Neural crest cell (in vitro differentiated cells): Measurements from ENCODE around the gene SHB. TPM values are rescaled to one million over a fixed set of nuclear protein-coding genes. Genes with fewer than 3 reads are reported as not detected.

Experiments
- DNase-seq: peaks from one replicate; pipeline ENCODE4 v3.0.0; 2021; ENCODE audit warnings: low read depth, mixed read lengths, low spot score
- H3K27ac Mint-ChIP-seq: one replicate; pipeline ENCODE4 v1.8.0; 2021; ENCODE audit warnings: mild to moderate bottlenecking, mixed read lengths; ENCODE audit not compliant: unreplicated experiment
- H3K27me3 Mint-ChIP-seq: 2 replicates; pipeline ENCODE4 v1.8.0; 2021; ENCODE audit warnings: low read depth, mild to moderate bottlenecking, mixed read lengths
- H3K36me3 Mint-ChIP-seq: 2 replicates; pipeline ENCODE4 v1.8.0; 2021; ENCODE audit warnings: low read depth, mild to moderate bottlenecking, mixed read lengths
- H3K4me1 Mint-ChIP-seq: 2 replicates; pipeline ENCODE4 v1.8.0; 2021; ENCODE audit warnings: mixed read lengths
- H3K4me3 Mint-ChIP-seq: one replicate; pipeline ENCODE4 v1.8.0; 2021; ENCODE audit warnings: mild to moderate bottlenecking, mixed read lengths
- H3K9me3 Mint-ChIP-seq: 2 replicates; pipeline ENCODE4 v1.8.0; 2021; ENCODE audit warnings: mixed read lengths
- total RNA-seq: library from RNA; stranded (reverse); gene quantifications from 2 replicates; pipeline ENCODE4 v1.2.1, GENCODE V29; 2021
- TF ChIP-seq, protein P1 (sequence below): fragments of 200-600 bp; sonication (generic); conservative IDR thresholded peaks from 2 replicates; pipeline ENCODE4 v1.5.0; 2021; ENCODE audit warnings: antibody characterized with exemption, mild to moderate bottlenecking

SHB gene
- total RNA-seq, 1 donor from 2014 or later: 4.6 TPM

- Mint-ChIP-seq H3K27me3 (no peaks in the 10 kb centered on the region), H3K4me1 (peaks cover 32% of the 10 kb centered on the region), H3K27ac (peak overlapping the region; percentile 50), H3K36me3 (no peaks in the 10 kb centered on the region), H3K9me3 (no peaks in the 10 kb centered on the region), H3K4me3 (no peak overlapping the region)
- DNase-seq: no peak
- TF ChIP-seq, protein P1, sequence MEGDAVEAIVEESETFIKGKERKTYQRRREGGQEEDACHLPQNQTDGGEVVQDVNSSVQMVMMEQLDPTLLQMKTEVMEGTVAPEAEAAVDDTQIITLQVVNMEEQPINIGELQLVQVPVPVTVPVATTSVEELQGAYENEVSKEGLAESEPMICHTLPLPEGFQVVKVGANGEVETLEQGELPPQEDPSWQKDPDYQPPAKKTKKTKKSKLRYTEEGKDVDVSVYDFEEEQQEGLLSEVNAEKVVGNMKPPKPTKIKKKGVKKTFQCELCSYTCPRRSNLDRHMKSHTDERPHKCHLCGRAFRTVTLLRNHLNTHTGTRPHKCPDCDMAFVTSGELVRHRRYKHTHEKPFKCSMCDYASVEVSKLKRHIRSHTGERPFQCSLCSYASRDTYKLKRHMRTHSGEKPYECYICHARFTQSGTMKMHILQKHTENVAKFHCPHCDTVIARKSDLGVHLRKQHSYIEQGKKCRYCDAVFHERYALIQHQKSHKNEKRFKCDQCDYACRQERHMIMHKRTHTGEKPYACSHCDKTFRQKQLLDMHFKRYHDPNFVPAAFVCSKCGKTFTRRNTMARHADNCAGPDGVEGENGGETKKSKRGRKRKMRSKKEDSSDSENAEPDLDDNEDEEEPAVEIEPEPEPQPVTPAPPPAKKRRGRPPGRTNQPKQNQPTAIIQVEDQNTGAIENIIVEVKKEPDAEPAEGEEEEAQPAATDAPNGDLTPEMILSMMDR: no peak
These were observed 64.8 kb downstream of the SHB start for GRCh38 chr9:38003946-38004808.

DNA sequence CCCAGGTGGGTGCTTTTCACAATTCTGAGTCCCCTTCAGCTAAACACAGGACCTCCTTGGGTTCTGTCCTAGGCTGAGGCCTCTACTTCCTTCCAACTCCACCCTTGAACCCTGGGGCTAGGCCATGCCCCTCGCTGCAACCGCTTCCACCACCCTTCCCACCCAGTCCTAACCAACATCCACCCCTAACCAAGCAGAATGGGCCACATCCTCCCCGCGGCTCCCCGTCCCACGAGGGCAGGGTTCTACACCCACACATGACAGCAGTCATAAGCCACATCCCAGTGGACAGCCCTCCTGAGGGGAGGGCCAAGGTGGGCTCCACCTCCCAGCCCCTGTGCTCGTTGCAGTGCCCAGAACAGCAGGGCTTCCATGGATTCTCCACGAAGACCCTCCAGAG is 65.8 kb downstream of the SHB start:
- no peaks in the 10 kb centered on the region for H3K36me3 Mint-ChIP-seq
- H3K9me3 Mint-ChIP-seq: no peaks in the 10 kb centered on the region
- H3K4me3 Mint-ChIP-seq: no peak overlapping the region
- TF ChIP-seq, protein P1: no peak
- H3K27ac Mint-ChIP-seq: no peak overlapping the region
- no peak for DNase-seq
- peaks cover 29% of the 10 kb centered on the region for H3K4me1 Mint-ChIP-seq
- H3K27me3 Mint-ChIP-seq: no peaks in the 10 kb centered on the region

DNA sequence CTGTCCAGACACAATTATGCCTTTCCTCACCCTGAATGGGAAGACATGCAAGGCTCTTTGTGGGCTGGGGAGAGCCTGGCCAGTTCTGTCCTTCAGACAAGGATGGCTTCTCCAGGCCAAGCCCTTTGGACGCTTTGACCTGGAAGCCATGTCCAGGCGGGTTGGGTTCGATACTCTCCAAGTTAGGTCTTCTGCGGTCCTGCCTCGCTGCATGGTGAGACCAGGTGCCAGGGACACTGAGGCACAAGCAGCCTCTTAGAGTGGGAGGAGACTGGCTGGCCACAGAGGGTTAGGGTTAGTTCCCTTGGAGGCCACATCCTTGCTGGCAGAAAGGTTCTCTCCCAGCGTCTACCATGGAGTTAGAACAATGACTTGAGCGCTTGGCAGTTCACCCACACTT is 67.6 kb downstream of the SHB start:
- H3K27ac Mint-ChIP-seq: no peak overlapping the region
- H3K9me3 Mint-ChIP-seq: no peaks in the 10 kb centered on the region

GRCh38 chr9:38000735-38001134 is 68.3 kb downstream of the SHB start:
- no peaks in the 10 kb centered on the region for H3K27me3 Mint-ChIP-seq
- no peak for DNase-seq
- H3K4me3 Mint-ChIP-seq: no peak overlapping the region
- H3K27ac Mint-ChIP-seq: no peak overlapping the region
- TF ChIP-seq, protein P1: no peak
- H3K4me1 Mint-ChIP-seq: peaks cover 13% of the 10 kb centered on the region
- no peaks in the 10 kb centered on the region for H3K36me3 Mint-ChIP-seq
- H3K9me3 Mint-ChIP-seq: no peaks in the 10 kb centered on the region

More for the DNA sequence above, 67.6 kb downstream of the SHB start:
- peaks cover 13% of the 10 kb centered on the region for H3K4me1 Mint-ChIP-seq
- no peak overlapping the region for H3K4me3 Mint-ChIP-seq
- no peak for DNase-seq
- TF ChIP-seq, protein P1: no peak
- H3K27me3 Mint-ChIP-seq: no peaks in the 10 kb centered on the region
- no peaks in the 10 kb centered on the region for H3K36me3 Mint-ChIP-seq

DNA sequence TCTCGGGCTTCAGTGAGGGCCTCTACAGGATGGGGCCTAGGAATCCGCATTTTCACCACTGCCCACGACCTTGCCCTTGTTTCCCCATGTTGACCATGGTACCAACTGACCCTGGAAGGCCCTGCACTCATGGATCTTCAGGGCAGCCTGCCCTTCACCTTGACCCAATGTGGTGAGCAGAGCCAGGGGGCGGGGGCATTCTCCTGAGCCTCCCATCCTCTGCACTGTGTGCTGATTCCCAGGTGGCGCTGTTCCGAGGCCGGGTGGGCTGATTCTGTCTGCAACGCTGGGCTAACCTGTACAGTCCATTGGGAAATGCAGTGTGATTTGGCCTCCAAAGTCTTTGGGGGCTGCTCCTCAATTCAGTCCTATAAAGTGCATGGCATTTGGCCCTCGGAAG is 68.7 kb downstream of the SHB start:
- no peaks in the 10 kb centered on the region for H3K27me3 Mint-ChIP-seq
- TF ChIP-seq, protein P1: no peak
- no peak overlapping the region for H3K27ac Mint-ChIP-seq
- H3K4me3 Mint-ChIP-seq: no peak overlapping the region
- H3K36me3 Mint-ChIP-seq: no peaks in the 10 kb centered on the region
- peaks cover 13% of the 10 kb centered on the region for H3K4me1 Mint-ChIP-seq
- no peaks in the 10 kb centered on the region for H3K9me3 Mint-ChIP-seq
- DNase-seq: no peak
